Dendritic cell treated with granulocyte-macrophage colony-stimulating factor and Interleukin-4, amounts not matched to agents 40 ng/mL and 50 ng/mL, for 4 days (primary cell): Measurements from ENCODE around the gene GRB2.

Experiments
- H3K27ac Mint-ChIP-seq: one replicate; pipeline ENCODE4 v1.8.0; 2022; ENCODE audit warnings: mild to moderate bottlenecking, mixed read lengths
- H3K27me3 Mint-ChIP-seq: one replicate; pipeline ENCODE4 v1.8.0; 2022; ENCODE audit warnings: mild to moderate bottlenecking, mixed read lengths
- H3K36me3 Mint-ChIP-seq: one replicate; pipeline ENCODE4 v1.8.0; 2022; ENCODE audit warnings: low read depth, mixed read lengths
- H3K4me1 Mint-ChIP-seq: one replicate; pipeline ENCODE4 v1.8.0; 2022; ENCODE audit warnings: low read depth, mixed read lengths
- H3K4me3 Mint-ChIP-seq: one replicate; pipeline ENCODE4 v1.8.0; 2022; ENCODE audit warnings: mild to moderate bottlenecking, moderate library complexity, mixed read lengths
- H3K9me3 Mint-ChIP-seq: one replicate; pipeline ENCODE4 v1.8.0; 2022; ENCODE audit warnings: mixed read lengths
- intact Hi-C: fragments of 100-400 bp; cut with micrococcal nuclease; formaldehyde crosslinking; loops from one replicate; pipeline ENCODE4 v1.15.0; 2022

GRB2 gene

GRCh38 chr17:75430159-75430974, 24.9 kb upstream of the GRB2 start:
- Mint-ChIP-seq H3K27me3 (peaks cover 14% of the 10 kb centered on the region), H3K4me3 (no peak overlapping the region), H3K27ac (no peak overlapping the region), H3K4me1 (peaks cover 29% of the 10 kb centered on the region), H3K36me3 (no peaks in the 10 kb centered on the region), H3K9me3 (no peaks in the 10 kb centered on the region)
- intact Hi-C loops, result no loop called here

- H3K9me3 Mint-ChIP-seq, result no peaks in the 10 kb centered on the region
- H3K36me3 Mint-ChIP-seq, result no peaks in the 10 kb centered on the region
- peaks cover 11% of the 10 kb centered on the region for H3K27me3 Mint-ChIP-seq
- peaks cover 29% of the 10 kb centered on the region for H3K4me1 Mint-ChIP-seq
- intact Hi-C loops, result loop anchor here (5.0 kb wide), 1 partner anchor 88 kb away; the partner anchor contains the start of genes CASKIN2 and TSEN54
- H3K27ac Mint-ChIP-seq, result peak overlapping the region; percentile 86
- peak overlapping the region; percentile 26 for H3K4me3 Mint-ChIP-seq
These were observed 23.3 kb upstream of the GRB2 start for GRCh38 chr17:75428543-75429469.

- Mint-ChIP-seq H3K27ac (peak overlapping the region; percentile 85), H3K27me3 (no peaks in the 10 kb centered on the region), H3K4me1 (peaks cover 40% of the 10 kb centered on the region), H3K4me3 (peak overlapping the region; percentile 70), H3K9me3 (no peaks in the 10 kb centered on the region), H3K36me3 (no peaks in the 10 kb centered on the region)
- intact Hi-C loops, result no loop called here
These were observed 13.1 kb upstream of the GRB2 start for GRCh38 chr17:75418531-75418930.

- intact Hi-C loops, result no loop called here
- Mint-ChIP-seq H3K36me3 (no peaks in the 10 kb centered on the region), H3K4me1 (peaks cover 53% of the 10 kb centered on the region), H3K9me3 (no peaks in the 10 kb centered on the region), H3K27me3 (no peaks in the 10 kb centered on the region), H3K4me3 (no peak overlapping the region), H3K27ac (no peak overlapping the region)
These were observed 11.6 kb upstream of the GRB2 start for GRCh38 chr17:75417054-75417580.

- Mint-ChIP-seq H3K27me3 (no peaks in the 10 kb centered on the region), H3K4me3 (no peak overlapping the region), H3K36me3 (no peaks in the 10 kb centered on the region), H3K9me3 (no peaks in the 10 kb centered on the region), H3K27ac (peak overlapping the region; percentile 59), H3K4me1 (peaks cover 64% of the 10 kb centered on the region)
- intact Hi-C loops, result no loop called here
These were observed 10.5 kb upstream of the GRB2 start for GRCh38 chr17:75416006-75416405.

GRCh38 chr17:75414488-75414887, 9.0 kb upstream of the GRB2 start:
- Mint-ChIP-seq H3K4me1 (peaks cover 64% of the 10 kb centered on the region), H3K9me3 (no peaks in the 10 kb centered on the region), H3K27ac (peak overlapping the region; percentile 59), H3K36me3 (no peaks in the 10 kb centered on the region), H3K27me3 (no peaks in the 10 kb centered on the region), H3K4me3 (no peak overlapping the region)
- intact Hi-C loops, result loop anchor here (5.0 kb wide), 1 partner anchor 142 kb away; the partner anchor contains the start of gene MIF4GD

- H3K27me3 Mint-ChIP-seq, result no peaks in the 10 kb centered on the region
- H3K36me3 Mint-ChIP-seq, result no peaks in the 10 kb centered on the region
- peak overlapping the region; percentile 37 for H3K4me3 Mint-ChIP-seq
- intact Hi-C loops, result loop anchor here (5.0 kb wide), 1 partner anchor 140 kb away; the partner anchor contains the start of gene MIF4GD
- H3K9me3 Mint-ChIP-seq, result no peaks in the 10 kb centered on the region
- peaks cover 48% of the 10 kb centered on the region for H3K4me1 Mint-ChIP-seq
- H3K27ac Mint-ChIP-seq, result peak overlapping the region; percentile 81
These were observed 7.2 kb upstream of the GRB2 start for GRCh38 chr17:75412455-75413317.

- Mint-ChIP-seq H3K27me3 (no peaks in the 10 kb centered on the region), H3K27ac (peak overlapping the region; percentile 24), H3K4me3 (no peak overlapping the region), H3K9me3 (no peaks in the 10 kb centered on the region), H3K36me3 (no peaks in the 10 kb centered on the region), H3K4me1 (peaks cover 54% of the 10 kb centered on the region)
- intact Hi-C loops, result loop anchor here (5.0 kb wide), 1 partner anchor 139 kb away; the partner anchor contains the start of gene MIF4GD
These were observed 6.0 kb upstream of the GRB2 start for GRCh38 chr17:75411328-75412067.

GRCh38 chr17:75410141-75410540, 4.7 kb upstream of the GRB2 start:
- intact Hi-C loops, result loop anchor here (5.0 kb wide), 1 partner anchor 138 kb away; the partner anchor contains the start of gene MIF4GD
- Mint-ChIP-seq H3K4me1 (peaks cover 51% of the 10 kb centered on the region), H3K27ac (no peak overlapping the region), H3K27me3 (no peaks in the 10 kb centered on the region), H3K9me3 (no peaks in the 10 kb centered on the region), H3K4me3 (no peak overlapping the region), H3K36me3 (peaks cover 6% of the 10 kb centered on the region)

GRCh38 chr17:75407655-75408352, 2.3 kb upstream of the GRB2 start:
- H3K9me3 Mint-ChIP-seq, result no peaks in the 10 kb centered on the region
- peaks cover 27% of the 10 kb centered on the region for H3K36me3 Mint-ChIP-seq
- H3K4me1 Mint-ChIP-seq, result peaks cover 36% of the 10 kb centered on the region
- H3K27ac Mint-ChIP-seq, result no peak overlapping the region
- intact Hi-C loops, result no loop called here
- no peak overlapping the region for H3K4me3 Mint-ChIP-seq
- H3K27me3 Mint-ChIP-seq, result no peaks in the 10 kb centered on the region

- H3K9me3 Mint-ChIP-seq, result no peaks in the 10 kb centered on the region
- H3K27me3 Mint-ChIP-seq, result no peaks in the 10 kb centered on the region
- intact Hi-C loops, result no loop called here
- peaks cover 26% of the 10 kb centered on the region for H3K4me1 Mint-ChIP-seq
- H3K36me3 Mint-ChIP-seq, result peaks cover 27% of the 10 kb centered on the region
- peak overlapping the region; percentile 97 for H3K27ac Mint-ChIP-seq
- peak overlapping the region; percentile 97 for H3K4me3 Mint-ChIP-seq
These were observed 741 bp upstream of the GRB2 start for GRCh38 chr17:75406222-75406615.

GRCh38 chr17:75404731-75405364, 630 bp downstream of the GRB2 start:
- H3K27ac Mint-ChIP-seq, result peak overlapping the region; percentile 97
- H3K4me1 Mint-ChIP-seq, result peaks cover 35% of the 10 kb centered on the region
- H3K27me3 Mint-ChIP-seq, result no peaks in the 10 kb centered on the region
- intact Hi-C loops, result loop anchor here (2.0 to 5.0 kb wide), 3 partner anchors 43 to 116 kb away; partner anchors contain the start of gene SLC25A19
- H3K4me3 Mint-ChIP-seq, result peak overlapping the region; percentile 97
- no peaks in the 10 kb centered on the region for H3K9me3 Mint-ChIP-seq
- H3K36me3 Mint-ChIP-seq, result peaks cover 38% of the 10 kb centered on the region
